Activated CD8-positive, alpha-beta memory T cell treated with anti-CD3 and anti-CD28 coated beads, Interleukin-2, amount 50 U/mL, for 24 hours (primary cell): ENCODE measurements around the gene LONRF2.

ENCODE experiments used
- DNase-seq: peaks from one replicate; pipeline ENCODE4 v3.0.0-alpha.2; 2020; ENCODE audit errors: extremely low read depth

Gene LONRF2

GRCh38 chr2:100276716-100277115 lies 45.6 kb downstream of the LONRF2 start:
- no peak for DNase-seq

- no peak for DNase-seq
Measured at GRCh38 chr2:100275200-100275589, 47.1 kb downstream of the LONRF2 start.

- DNase-seq: no peak
Measured at GRCh38 chr2:100274566-100275199, 47.6 kb downstream of the LONRF2 start.

- no peak for DNase-seq
Measured at GRCh38 chr2:100274076-100274475, 48.2 kb downstream of the LONRF2 start.

- DNase-seq: no peak
Measured at GRCh38 chr2:100273387-100273786, 48.9 kb downstream of the LONRF2 start.

GRCh38 chr2:100272841-100273329 lies 49.4 kb downstream of the LONRF2 start:
- no peak for DNase-seq

GRCh38 chr2:100271210-100271609 lies 51.1 kb downstream of the LONRF2 start:
- DNase-seq: no peak

- no peak for DNase-seq
Measured at GRCh38 chr2:100270381-100271146, 51.7 kb downstream of the LONRF2 start.

- no peak for DNase-seq
Measured at GRCh38 chr2:100269889-100270288, 52.4 kb downstream of the LONRF2 start.

- DNase-seq: no peak
Measured at GRCh38 chr2:100268986-100269385, 53.3 kb downstream of the LONRF2 start.

- no peak for DNase-seq
Measured at GRCh38 chr2:100267751-100268150, 54.5 kb downstream of the LONRF2 start.

GRCh38 chr2:100266126-100266525 lies 56.2 kb downstream of the LONRF2 start:
- DNase-seq: no peak

GRCh38 chr2:100265226-100265625 lies 57.1 kb downstream of the LONRF2 start:
- DNase-seq: no peak

- no peak for DNase-seq
Measured at GRCh38 chr2:100264651-100265050, 57.6 kb downstream of the LONRF2 start.

GRCh38 chr2:100264121-100264520 lies 58.2 kb downstream of the LONRF2 start:
- no peak for DNase-seq

- DNase-seq: no peak
Measured at GRCh38 chr2:100262555-100263320, 59.6 kb downstream of the LONRF2 start.

GRCh38 chr2:100262046-100262445 lies 60.3 kb downstream of the LONRF2 start:
- DNase-seq: no peak

- no peak for DNase-seq
Measured at GRCh38 chr2:100260712-100261620, 61.3 kb downstream of the LONRF2 start.

- no peak for DNase-seq
Measured at GRCh38 chr2:100259106-100259505, 63.2 kb downstream of the LONRF2 start.

- no peak for DNase-seq
Measured at GRCh38 chr2:100257939-100258338, 64.4 kb downstream of the LONRF2 start.

- no peak for DNase-seq
Measured at GRCh38 chr2:100256849-100257248, 65.5 kb downstream of the LONRF2 start.
